GM19240 (cell line): Measurements from ENCODE around the gene JMJD8.

Source experiments
- DNase-seq: peaks from one replicate; pipeline ENCODE4 v3.0.0; 2011; ENCODE audit warnings: low spot score; ENCODE audit not compliant: insufficient read length

JMJD8 gene

DNA sequence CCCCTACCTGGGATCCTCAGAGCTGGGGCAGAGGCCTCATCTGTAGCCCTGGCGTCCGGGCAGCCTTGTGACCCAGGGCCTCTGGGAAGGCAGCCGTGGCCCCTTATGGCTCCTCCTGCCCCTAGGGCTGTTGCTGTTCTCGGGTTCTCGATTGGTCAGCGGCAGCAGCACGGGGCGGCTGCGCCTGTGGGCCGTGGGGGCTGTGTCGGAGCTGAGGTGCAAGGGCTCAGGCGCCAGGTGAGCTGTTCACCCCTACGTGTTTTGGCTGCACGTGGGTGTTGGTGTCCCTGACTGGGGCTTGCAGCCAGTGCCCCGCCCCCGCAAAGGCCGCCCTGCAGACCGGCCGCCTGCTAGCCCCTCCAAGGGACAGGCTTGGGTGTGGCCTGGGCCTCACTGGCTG lies 22.0 kb downstream of the JMJD8 start:
- DNase-seq: no peak

DNA sequence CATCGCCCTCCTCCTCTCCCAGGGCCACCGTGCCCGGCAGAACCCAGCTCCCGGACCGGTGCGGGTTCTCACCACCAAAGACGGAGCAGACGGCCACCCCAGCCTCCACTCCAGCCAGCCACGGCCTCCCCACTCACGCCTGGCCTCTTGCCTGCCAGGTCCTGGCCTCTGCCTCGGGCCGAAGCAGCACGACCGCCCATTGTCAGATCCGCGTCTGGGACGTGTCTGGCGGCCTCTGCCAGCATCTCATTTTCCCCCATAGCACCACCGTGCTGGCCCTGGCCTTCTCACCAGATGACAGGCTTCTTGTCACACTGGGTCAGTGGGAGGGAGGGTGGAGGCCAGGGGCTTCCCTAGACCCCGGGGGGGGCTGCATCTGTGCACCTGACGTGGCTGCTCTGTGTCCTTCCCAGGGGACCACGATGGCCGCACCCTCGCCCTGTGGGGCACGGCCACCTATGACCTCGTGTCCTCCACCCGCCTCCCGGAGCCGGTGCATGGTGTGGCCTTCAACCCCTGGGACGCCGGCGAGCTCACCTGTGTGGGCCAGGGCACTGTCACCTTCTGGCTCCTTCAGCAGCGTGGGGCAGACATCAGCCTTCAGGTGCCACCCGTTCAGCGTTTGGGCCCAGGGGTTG lies 22.8 kb downstream of the JMJD8 start:
- no peak for DNase-seq

DNA sequence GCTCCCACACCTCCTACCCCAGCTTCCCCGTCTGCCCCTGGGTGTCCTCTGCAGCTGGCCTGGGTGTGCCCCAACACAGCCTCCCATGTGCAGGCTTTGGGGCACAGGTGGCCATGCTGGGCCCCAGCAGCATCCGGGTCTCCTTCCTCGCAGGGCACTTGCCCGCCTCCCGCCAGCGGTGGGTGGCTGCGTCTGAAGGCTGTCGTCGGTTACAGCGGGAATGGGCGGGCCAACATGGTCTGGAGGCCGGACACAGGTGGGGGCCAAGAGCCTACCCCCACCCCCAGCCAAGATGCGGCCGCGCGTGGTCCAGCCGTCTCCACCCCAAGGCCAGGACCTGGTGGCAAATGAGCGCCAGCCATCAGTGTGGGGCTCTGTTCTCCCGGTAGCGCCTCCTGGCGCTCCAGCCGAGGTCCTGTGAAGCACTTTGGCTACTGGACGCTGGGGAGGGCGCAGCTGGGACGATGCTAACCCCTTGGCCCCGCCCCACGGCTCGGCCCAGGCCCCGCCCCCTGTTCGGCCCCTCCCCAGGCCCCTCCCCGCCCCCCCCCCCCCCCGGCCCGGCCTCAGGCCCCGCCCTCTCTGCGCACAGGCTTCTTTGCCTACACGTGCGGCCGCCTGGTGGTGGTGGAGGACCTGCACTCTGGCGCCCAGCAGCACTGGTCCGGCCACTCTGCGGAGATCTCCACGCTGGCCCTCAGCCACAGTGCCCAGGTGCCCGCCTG lies 23.5 kb downstream of the JMJD8 start:
- peak; percentile 89 for DNase-seq

DNA sequence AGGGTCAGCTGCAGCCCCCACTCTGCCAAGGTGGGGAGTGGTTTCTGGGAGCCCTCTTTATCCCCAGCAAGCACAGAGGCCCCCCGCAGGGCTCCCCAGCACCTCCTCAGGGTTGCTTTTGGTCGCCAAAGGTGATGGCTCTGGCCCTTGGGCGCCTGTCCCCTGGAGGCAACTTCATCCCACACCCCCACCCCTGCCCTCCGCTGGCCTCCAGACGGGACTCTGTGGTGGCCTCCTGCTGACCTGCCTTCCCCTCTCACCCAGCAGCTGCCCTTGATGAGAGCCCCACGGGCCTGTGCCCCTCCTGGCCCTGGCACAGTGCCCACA lies 24.0 kb downstream of the JMJD8 start:
- DNase-seq: no peak

DNA sequence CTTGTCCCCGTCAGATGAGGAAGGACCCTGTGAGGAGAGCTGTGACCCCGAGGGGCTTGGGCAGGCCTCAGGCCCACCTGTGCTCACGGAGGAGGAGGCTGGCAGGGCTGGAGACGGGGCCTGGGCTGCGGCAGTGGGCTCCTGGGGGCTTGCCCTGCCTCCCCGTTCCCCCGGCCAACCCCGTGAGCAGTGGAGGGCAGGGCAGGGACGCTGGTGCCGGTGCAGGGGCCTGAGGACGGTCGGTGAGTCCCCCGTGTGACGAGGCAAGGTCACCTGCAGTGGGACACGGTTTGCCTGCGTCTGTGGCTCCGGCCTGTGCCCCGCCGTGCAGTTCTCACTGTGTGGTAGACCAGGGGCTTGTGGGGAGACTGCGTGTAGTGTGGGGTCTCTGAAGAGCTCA lies 24.5 kb downstream of the JMJD8 start:
- no peak for DNase-seq

DNA sequence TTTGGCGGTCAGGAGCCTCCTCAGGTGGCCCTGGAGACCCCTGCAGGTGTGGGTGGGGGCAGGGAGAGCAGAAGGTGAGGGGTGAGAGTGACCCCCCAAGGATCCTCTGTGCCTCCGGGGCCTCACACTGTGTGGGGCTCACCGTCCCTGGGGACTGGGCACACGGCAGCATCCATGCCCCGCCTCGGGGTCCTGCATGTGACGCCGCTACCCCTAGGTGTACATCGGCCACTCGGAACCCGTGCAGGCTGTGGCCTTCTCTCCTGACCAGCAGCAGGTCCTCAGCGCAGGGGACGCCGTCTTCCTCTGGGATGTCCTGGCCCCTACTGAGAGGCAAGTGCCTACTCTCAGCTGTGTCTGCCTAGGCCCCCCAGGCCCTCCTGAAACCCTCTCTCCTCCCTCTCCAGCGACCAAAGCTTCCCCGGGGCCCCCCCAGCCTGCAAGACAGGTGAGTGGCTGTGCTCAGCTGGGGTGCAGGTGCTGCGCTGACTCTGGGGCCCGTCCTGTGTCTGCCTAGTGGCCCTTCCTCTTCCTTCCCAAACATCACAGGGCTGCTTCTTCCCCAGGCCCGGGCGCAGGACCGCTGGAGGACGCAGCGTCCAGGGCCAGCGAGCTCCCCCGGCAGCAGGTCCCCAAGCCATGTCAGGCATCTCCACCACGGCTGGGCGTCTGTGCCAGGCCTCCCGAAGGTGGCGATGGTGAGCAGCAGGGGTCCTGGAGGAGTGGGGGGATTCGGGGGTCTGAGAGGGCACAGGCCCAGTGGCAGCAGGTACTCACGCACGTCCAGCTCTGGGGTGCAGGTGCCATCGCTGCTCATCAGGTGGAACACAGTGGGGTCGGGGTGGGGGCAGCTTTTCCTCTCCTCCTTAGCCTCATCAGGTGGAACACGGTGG lies 25.2 kb downstream of the JMJD8 start:
- no peak for DNase-seq

DNA sequence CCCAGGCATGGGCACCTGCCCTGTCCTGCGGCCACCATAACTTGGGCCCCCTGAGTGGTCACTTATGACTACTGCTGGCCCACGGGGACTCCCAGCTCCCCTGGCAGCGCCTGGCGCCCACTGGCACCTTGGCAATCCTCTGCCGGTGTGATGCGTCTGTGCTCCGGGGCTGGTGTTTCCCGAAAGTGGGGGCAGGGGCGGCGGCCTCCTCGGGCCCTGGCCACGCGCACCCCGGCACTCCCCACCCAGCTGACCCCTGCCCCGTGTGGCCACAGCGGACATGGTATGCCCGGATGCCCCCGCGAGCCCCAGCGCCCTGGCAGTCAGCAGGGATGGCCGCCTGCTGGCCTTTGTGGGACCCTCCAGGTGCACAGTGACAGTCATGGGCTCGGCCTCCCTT lies 26.6 kb downstream of the JMJD8 start:
- DNase-seq: no peak

DNA sequence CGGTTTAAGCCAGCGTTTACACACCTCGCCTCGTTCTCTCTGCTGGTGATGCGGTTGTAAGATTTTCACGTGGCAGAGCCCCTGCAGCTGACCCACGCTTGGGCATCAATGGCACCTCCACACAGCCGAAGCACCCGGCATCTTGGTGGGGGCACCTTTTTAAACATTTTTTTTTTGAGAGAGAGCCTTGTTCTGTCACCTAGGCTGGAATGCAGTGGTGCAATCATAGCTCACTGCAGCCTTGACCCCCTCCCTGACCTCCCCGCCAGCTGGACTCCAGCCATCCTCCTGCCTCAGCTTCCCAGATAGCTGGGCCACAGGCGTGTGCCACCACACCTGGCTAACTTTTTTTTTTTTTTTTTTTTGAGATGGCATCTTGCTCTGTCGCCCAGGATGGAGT lies 30.1 kb downstream of the JMJD8 start:
- DNase-seq: no peak

DNA sequence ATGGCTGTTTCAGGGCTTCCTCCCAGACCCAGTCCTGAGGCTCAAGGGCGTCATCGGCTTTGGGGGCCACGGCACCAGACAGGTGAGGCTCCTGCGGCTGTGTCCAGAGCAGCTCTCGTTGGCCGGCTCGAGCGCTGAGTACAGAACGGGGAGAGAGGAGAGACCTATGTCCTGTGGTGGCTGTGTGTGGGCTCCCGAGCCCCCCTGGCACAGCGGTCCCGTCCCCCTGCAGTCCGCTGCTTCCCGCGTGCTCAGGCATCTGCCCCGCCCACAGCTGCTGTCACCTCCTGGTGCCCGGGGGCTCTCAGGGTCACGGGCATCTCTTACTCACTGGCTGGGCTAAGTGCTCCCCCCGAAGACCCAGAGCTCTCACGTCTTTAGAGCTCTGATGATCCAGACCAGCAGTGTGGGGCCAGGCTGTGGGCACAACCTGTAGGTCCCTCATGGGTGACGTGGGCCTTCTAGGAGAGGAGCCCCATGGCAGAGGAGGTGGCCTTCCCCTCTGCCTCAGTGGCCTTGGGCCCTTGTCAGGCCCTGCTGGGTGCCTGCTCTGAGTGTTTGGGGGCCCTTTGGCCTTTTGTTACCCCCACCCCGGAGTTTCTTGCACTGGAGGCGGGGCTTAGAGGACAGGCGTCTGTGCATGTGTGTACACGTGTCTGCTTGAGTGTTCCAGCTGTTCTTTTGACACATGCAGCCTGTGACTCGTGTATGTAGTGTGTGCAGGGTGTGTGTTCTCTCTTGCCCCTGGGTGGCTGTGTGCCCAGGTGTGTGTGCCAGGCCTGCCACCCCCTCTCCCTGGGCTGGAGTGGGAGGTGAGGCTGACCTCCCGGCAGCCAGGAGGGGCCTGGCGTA lies 31.5 kb downstream of the JMJD8 start:
- no peak for DNase-seq

DNA sequence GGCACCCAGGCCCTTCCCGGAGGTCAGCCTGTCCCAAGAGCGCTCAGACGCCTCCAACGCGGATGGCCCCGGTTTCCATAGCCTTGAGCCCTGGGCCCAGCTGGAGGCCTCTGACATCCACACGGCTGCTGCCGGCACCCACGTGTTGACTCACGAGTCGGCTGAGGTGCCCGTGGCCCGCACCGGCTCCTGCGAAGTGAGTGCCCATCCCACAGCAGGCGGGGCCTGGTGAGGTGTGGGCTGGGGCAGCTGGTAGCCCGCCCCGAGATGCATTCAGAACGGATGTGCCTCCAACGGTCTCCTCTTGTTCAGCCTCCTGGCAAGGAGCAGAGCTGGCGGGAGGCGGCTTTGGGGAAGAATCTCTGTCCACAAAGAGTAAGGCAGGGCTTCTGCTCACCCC lies 32.3 kb downstream of the JMJD8 start:
- DNase-seq: no peak

DNA sequence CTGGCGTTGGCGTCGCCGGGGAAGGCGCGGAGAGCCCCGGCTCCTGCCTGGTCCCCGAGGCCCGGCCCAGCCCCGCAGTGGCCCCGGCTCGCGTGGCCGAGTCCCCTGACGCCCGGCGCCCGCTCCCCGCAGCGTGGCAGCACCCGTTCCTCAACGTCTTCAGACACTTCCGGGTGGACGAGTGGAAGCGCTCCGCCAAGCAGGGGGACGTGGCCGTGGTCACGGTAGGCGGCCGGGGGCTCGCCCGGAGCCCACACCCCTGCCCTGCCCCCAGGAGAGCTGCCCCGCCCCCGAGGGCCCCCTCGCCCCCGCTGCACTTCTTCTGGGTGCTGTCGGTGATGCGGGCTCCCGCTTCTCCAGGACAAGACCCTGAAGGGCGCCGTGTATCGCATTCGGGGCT lies 34.5 kb downstream of the JMJD8 start:
- DNase-seq: no peak

DNA sequence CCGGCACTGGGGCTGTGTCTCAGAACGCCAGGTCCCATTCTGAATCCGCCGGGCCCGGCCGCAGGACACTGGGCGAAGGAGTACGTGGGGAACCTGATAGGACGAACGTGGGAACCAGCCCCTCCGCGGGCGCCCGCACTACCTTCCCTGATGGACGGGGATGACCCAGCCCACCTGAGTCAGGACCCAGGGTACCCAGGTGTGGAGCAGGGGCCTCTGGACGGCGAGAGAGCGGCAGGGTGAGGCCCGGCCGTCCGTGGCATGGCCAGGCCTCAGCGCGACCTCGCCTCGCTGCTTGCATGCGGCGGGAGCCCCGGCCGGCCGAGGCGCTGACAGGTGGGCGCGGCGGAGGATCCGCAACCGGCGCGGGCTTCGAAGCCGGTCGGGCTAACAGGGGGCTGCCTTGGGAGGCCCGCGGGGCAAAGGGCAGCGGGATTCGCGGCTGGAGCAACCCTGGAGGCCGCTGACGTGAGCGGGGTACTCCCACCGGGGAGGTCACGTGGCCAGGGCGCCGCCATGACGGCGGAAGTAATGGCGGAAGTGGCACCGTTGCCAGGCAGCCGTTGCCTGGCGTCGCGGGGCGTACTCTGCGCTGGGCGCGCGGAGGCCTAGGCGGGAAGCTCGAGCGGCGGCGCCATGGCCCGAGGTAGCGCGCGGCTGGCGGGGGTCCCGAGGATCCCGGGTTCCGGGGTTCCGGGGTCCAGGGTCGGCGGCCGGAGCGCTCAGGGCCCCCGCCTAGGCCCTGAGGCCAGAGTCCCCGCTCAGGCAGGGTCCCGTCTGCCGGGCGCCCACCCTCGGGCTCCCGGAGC lies 35.1 kb downstream of the JMJD8 start, which contains the start of gene WDR90:
WDR90 (plus strand) TSS at position 585 of the 809 bp plus-strand sequence; CDS start at position 637, 52 bp downstream.
- DNase-seq: peak; percentile 100

DNA sequence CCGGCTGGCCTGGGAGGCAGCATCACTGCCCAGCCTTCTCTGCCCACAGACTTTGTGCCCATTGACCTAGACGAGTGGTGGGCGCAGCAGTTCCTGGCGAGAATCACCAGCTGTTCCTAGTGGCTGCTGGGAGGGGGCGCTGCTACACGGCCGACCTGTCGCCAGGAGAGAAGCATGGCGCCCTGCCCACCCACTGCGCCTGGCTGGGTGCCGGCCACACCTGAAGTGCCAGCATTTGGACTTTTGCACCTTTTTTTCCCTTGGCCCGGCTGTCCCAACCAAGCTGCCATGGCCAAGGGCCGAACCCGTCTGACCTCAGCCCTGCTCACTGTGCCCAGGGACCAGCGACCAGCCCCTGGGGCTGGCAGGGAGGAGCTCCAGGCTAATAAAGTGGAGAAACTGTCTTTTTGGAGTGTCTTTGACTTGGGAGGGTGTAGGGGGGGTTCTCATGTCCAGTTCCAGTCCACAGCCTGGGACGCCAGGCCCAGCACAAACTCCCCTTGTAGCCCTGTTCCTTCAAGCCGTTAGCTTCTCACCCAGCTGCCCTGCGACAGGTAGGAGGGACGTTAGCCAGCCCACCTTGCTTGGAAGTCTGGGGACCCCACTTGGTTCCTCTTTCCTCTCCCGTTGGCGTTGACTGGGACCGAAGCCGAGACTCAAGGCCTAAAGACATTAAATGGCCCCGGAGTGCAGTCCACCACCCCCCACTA lies 35.9 kb downstream of the JMJD8 start:
- DNase-seq: peak; percentile 76

DNA sequence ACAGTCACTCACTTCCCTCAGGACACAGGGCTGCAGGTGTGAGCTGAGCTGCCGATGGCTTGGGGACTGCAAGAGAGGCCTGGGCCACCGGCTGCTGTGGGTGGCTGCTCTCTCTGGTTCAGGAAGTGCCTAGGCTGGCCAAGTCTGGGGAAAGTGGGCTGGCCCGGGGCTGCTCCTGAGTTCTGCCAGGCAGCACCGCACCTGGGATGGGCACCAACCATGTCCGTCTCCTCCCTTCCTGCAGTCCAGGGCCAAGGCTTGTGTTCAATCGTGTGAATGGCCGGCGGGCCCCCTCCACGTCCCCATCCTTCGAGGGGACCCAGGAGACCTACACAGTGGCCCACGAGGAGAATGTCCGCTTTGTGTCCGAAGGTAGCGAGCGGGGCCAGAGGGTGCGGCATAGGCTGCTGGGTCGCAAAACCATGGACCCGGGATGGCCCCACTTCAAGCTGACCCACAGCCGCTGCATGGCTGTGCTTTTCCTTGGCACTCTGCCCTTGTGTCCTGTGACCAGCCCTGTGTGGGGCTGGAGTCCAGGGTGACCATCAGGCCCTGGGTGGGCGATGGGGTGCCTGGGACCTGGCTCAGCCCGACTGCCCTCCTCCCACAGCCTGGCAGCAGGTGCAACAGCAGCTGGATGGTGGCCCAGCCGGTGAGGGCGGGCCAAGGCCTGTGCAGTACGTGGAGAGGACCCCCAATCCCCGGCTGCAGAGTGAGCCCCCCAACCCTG lies 36.8 kb downstream of the JMJD8 start:
- DNase-seq: no peak

DNA sequence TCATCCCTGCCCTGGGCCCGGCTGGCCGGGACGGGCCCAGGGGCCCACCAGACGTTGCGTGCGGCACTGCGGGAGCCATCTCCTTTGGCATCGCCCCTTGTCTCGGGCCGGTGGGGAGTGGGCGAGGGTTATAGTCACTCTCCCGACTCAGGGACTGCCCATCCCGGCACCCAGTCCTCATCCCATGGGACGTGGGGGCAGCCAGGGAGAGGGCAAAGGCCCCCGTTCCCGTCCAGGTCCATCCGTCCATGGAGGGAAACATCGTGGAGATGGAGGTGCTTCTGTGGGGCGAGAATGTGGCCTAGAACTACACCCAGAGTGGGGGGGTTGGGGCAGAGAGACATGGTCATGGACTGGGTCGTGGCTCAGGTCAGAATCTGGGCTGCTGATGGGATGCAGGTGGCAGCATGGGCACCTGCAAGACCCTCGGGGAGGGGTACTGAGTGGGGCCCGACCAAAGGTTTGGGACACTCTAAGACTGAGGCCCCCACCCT lies 37.4 kb downstream of the JMJD8 start:
- DNase-seq: no peak

DNA sequence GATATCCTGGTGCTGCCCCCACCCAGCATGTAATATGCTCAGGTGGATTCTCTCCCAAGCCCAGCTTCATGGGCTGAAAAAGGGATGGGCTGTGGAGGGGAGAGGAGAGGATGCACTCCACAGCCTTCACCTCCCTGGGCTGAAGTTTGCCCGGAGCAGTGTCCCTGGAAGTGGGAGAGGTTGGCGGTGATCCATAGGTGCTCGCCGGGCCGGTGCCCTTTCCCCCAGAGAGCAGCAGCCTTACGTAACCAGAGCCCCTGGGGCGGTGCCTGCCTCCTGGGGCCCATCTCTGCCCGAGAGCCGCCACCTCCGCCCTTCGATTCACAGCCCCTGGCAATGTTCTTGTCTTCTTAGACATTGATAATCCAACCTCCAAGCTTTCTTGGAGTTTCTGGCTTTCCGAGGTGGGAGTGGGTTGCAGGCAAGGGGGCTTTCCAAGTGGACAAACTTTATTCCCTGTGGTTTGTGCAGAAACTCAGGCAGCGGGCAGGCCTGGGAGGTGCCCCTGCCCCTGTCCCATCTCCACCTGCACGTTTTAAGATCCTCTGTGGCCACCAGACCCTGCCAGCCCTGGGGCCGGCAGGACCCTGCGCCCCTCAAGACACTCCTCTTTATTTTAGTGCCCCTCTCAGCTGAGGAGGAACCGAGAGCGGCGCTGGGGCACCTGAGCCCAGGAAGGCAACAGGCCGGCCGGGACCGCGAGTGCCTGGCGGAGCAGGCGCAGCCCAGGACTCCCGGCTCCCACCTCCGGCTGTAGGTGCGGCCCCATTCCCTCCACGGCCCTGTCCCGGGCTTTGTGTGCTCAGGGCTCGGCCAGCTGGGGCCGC lies 38.1 kb downstream of the JMJD8 start:
- no peak for DNase-seq

DNA sequence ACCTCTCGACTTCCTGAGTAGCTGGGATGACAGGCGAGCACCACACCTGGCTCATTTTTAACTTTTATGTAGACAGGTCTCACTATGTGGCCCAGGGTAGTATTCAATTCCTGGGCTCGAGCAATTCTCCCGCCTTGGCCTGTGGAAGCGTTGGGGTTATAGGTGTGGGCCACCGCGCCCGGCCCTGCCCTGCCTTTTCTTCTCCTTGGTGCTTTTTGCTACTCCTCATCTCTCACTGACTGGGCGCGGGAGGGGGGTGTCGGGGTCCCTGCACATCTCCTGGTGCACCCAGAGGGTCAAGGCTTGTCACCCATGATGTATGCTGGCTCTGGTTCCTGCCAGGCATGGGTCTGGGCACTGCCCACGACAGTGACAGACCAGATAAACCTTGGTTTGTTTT lies 39.6 kb downstream of the JMJD8 start:
- no peak for DNase-seq

DNA sequence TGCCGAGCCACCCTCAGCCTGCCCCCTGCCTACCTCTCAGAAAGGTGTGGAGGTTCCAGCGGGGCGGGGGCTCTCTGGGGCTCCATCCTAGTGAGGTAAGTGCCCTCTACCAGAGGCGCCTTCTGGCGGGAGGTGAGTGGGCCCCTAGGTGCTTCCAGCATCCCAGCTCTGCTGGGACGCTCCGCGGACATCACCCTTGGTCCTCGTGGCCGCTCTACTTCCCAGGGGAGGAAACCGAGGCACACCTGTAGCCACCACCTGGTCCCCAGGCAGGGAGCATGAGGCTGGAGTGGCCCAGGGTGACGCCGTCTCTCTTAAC lies 41.1 kb downstream of the JMJD8 start:
- DNase-seq: no peak
